WERI-Rb-1 (cell line): ENCODE data around the gene HTR2B.
"Not testable (repeated sequence)": the region's sequence is repeated elsewhere in the genome, so short reads cannot be mapped to it uniquely, and the experiment has no call there.

Source experiments
- DNase-seq: peaks from one replicate; pipeline ENCODE4 v3.0.0-alpha.2; 2020
- H3K27ac ChIP-seq: fragments of 250-450 bp; sonication (Bioruptor Pico); 2 replicates; pipeline ENCODE4 v1.5.1; 2020; ENCODE audit warnings: mild to moderate bottlenecking, moderate library complexity
- H3K27me3 ChIP-seq: fragments of 250-450 bp; sonication (Bioruptor Pico); 2 replicates; pipeline ENCODE4 v1.5.1; 2021; ENCODE audit warnings: mild to moderate bottlenecking, low read depth, moderate library complexity; ENCODE audit not compliant: insufficient read depth, severe bottlenecking
- H3K36me3 ChIP-seq: fragments of 250-450 bp; sonication (Bioruptor Pico); 2 replicates; pipeline ENCODE4 v1.5.1; 2020; ENCODE audit warnings: mild to moderate bottlenecking, moderate library complexity
- H3K4me3 ChIP-seq: 2 replicates; pipeline ENCODE4 v1.5.1; 2011; ENCODE audit warnings: low read depth, mild to moderate bottlenecking, control low read depth, low read length
- H3K9me3 ChIP-seq: fragments of 250-450 bp; sonication (Bioruptor Pico); 2 replicates; pipeline ENCODE4 v1.5.1; 2021; ENCODE audit warnings: mild to moderate bottlenecking, moderate library complexity; ENCODE audit not compliant: severe bottlenecking
- TF ChIP-seq, protein P1 (sequence below): IDR thresholded peaks from 2 replicates; pipeline ENCODE4 v1.5.1; 2011; ENCODE audit warnings: low read depth, mild to moderate bottlenecking, control low read depth, inconsistent platforms, low read length

The HTR2B gene

DNA sequence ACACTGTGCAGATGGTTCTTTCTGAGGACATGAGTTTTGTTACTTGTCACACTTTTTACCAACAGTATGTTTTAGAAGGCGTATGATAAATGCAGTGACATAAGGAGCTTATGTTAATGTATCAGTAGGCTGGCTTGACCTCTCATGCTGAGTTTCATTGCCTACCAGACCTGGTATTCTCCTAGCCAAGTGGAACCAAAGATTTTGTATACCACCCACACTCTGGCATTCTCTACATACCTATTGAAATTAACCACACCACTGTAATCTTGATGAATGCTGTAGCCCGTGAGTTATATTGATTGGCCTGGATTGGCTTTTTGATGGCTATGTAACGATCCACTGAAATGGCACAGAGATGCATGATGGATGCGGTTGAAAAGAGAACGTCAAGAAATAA lies 11.4 kb downstream of the HTR2B start:
- Histone ChIP-seq H3K27me3 (no peaks in the 10 kb centered on the region), H3K27ac (no peak overlapping the region), H3K36me3 (peaks cover 18% of the 10 kb centered on the region; the same call in 1 of the 2 replicates), H3K9me3 (no peaks in the 10 kb centered on the region), H3K4me3 (no peak overlapping the region)
- DNase-seq, result no peak
- TF ChIP-seq, protein P1, sequence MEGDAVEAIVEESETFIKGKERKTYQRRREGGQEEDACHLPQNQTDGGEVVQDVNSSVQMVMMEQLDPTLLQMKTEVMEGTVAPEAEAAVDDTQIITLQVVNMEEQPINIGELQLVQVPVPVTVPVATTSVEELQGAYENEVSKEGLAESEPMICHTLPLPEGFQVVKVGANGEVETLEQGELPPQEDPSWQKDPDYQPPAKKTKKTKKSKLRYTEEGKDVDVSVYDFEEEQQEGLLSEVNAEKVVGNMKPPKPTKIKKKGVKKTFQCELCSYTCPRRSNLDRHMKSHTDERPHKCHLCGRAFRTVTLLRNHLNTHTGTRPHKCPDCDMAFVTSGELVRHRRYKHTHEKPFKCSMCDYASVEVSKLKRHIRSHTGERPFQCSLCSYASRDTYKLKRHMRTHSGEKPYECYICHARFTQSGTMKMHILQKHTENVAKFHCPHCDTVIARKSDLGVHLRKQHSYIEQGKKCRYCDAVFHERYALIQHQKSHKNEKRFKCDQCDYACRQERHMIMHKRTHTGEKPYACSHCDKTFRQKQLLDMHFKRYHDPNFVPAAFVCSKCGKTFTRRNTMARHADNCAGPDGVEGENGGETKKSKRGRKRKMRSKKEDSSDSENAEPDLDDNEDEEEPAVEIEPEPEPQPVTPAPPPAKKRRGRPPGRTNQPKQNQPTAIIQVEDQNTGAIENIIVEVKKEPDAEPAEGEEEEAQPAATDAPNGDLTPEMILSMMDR, result no peak

DNA sequence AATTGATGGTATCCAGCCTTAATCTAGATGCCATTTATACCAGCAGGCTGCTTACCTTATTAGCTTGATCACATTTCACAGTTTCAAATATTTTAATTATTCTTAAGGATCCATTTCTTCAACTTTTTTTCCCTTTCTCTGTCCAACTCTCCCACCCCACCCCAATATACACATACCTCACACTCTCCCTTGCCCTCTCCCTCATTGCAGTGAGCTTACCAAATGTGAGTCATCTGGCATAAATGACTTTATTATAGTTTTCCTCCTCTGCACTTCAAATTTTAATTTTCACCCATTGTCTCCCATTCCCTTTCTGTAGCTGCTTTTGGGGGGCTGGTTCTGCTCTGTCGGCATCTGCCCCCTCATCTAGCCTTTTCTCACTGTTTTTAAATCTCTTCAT lies 12.9 kb downstream of the HTR2B start:
- no peak for DNase-seq
- TF ChIP-seq, protein P1, result no peak
- H3K4me3 ChIP-seq, result no peak overlapping the region
- no peaks in the 10 kb centered on the region for H3K9me3 ChIP-seq
- H3K27me3 ChIP-seq, result no peaks in the 10 kb centered on the region
- peaks cover 18% of the 10 kb centered on the region; the same call in 1 of the 2 replicates for H3K36me3 ChIP-seq
- no peak overlapping the region for H3K27ac ChIP-seq

DNA sequence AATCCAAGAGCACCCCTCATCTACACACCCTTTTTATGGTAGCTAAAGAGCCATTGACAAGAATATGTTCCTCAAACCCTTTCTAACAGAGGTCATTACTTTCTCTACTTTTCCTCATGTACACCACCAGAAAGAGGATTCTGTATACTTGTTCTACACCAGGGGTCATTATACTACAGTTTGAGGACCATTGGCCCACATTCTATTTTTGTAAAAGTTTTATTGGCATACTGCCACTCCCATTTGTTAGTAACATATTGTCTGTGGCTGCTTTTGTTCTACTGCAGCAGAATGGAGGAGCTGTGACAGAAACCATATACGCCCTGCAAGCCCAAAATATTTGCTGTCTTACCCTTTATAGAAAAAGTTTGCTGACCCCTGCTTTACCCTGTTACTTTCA lies 14.3 kb downstream of the HTR2B start:
- Histone ChIP-seq H3K9me3 (no peaks in the 10 kb centered on the region), H3K36me3 (peaks cover 20% of the 10 kb centered on the region), H3K4me3 (no peak overlapping the region), H3K27me3 (no peaks in the 10 kb centered on the region), H3K27ac (no peak overlapping the region)
- no peak for DNase-seq
- TF ChIP-seq, protein P1, result no peak

DNA sequence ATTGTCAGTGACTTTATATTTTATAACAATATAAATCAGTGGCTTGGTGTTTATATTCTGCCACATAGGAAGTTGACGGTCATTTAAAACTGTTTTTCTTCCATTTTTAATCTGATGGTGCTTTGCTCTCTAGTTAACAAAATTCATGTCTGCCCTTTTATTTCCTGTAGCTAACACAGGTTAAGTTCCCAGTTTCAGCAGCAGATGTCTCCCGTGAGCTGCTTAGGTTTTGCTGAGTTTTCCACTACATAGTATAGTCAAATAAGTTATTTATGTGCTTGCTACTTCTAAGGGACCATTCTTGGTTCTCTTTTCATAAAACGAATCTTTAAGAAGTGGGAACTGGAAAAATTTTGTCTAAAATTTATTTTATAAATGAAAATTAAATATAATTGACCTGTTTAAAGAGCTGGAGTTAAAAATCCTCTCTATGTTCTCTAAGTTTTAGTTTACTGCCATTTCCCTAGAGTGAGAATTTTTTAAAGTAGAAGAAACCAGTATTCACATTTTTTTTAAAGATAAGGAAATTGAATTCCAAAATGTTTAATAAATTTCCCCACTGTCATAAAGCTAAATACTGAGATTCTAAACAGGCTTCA lies 20.6 kb downstream of the HTR2B start:
- Histone ChIP-seq H3K36me3 (peaks cover 21% of the 10 kb centered on the region), H3K9me3 (no peaks in the 10 kb centered on the region), H3K4me3 (no peak overlapping the region), H3K27ac (no peak overlapping the region), H3K27me3 (no peaks in the 10 kb centered on the region)
- TF ChIP-seq, protein P1, result peak; percentile 59
- peak; percentile 53 for DNase-seq

DNA sequence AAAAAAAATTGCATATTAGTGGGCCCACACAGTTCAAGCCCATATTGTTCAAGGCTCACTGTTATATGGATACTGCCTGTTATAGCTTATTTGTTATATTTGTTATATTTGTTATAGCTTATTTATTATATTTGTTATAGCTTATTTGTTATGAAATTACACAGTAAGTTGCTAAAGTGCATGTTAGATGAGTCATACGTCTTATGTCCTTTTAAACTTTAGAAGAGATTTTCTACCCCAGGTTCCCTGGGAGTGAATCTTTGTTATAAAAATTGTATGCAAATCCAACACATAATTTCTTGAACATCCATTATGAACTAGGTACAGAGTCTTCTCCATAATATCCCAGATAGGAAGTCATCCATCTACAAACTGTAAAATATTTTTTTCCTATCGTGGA lies 22.1 kb downstream of the HTR2B start:
- no peaks in the 10 kb centered on the region for H3K27me3 ChIP-seq
- no peak overlapping the region for H3K27ac ChIP-seq
- DNase-seq, result no peak
- TF ChIP-seq, protein P1, result no peak
- peaks cover 14% of the 10 kb centered on the region for H3K36me3 ChIP-seq
- H3K4me3 ChIP-seq, result no peak overlapping the region
- H3K9me3 ChIP-seq, result no peaks in the 10 kb centered on the region

DNA sequence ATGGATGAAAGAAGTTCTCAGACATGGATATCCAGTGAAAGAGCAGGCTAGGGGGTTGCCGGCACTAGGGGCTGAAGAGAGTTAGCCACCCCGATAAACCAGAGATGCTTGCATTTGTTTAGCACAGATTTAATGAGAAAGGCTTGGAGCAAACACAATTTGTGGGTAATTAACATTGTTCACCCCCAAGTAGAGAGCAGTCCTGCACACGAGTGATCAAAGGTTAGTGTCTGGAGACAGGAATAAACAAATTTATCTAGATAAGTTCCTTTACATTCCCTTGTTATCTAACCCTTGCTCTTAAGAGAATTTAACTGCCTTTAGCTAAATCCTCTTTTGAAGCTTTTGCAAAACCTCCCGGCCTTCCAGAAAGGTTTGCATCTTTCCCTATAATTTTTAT lies 23.9 kb downstream of the HTR2B start:
- no peak for DNase-seq
- no peak overlapping the region for H3K4me3 ChIP-seq
- H3K36me3 ChIP-seq, result peaks cover 15% of the 10 kb centered on the region
- no peaks in the 10 kb centered on the region for H3K9me3 ChIP-seq
- H3K27ac ChIP-seq, result no peak overlapping the region
- no peaks in the 10 kb centered on the region for H3K27me3 ChIP-seq
- TF ChIP-seq, protein P1, result no peak

DNA sequence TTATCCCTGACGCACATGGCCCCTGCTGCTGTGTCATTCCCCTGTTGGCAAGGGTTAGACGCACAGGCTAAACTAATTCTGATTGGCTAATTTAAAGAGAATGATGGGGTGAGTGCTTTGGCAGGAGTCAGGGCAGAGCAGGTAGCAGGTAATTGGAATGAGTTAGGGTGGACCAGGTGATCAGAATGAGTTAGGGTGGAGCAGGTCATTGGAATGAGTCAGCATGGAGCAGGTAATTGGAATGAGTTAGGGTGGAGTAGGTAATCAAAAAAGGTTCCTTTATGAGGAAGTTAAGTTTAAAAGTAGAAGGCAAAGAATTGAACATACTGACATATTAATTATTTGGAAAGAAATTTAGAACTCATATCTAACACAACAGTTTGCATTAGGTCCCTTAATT lies 24.5 kb downstream of the HTR2B start:
- H3K36me3 ChIP-seq, result peaks cover 15% of the 10 kb centered on the region
- not testable (repeated sequence) for DNase-seq, H3K27me3 ChIP-seq

More for the DNA sequence above, 24.5 kb downstream of the HTR2B start:
- H3K27ac ChIP-seq, H3K4me3 ChIP-seq, H3K9me3 ChIP-seq: not testable (repeated sequence)
